Diencephalon (tissue), 1 donor: Measurements from ENCODE around the gene MPRIP. TPM values are rescaled to one million over a fixed set of nuclear protein-coding genes. Genes with fewer than 3 reads are reported as not detected.

Experiments
- small RNA-seq: library from RNA; depleted of rRNA; stranded (forward); fragments of <200 nt; gene quantifications from one replicate; pipeline ENCODE3, GENCODE V24; 2014
- total RNA-seq: library from RNA; depleted of rRNA; stranded (reverse); fragments of >200 nt; gene quantifications from one replicate; pipeline ENCODE4 v1.2.3, GENCODE V29; 2014

Gene MPRIP, protein sequence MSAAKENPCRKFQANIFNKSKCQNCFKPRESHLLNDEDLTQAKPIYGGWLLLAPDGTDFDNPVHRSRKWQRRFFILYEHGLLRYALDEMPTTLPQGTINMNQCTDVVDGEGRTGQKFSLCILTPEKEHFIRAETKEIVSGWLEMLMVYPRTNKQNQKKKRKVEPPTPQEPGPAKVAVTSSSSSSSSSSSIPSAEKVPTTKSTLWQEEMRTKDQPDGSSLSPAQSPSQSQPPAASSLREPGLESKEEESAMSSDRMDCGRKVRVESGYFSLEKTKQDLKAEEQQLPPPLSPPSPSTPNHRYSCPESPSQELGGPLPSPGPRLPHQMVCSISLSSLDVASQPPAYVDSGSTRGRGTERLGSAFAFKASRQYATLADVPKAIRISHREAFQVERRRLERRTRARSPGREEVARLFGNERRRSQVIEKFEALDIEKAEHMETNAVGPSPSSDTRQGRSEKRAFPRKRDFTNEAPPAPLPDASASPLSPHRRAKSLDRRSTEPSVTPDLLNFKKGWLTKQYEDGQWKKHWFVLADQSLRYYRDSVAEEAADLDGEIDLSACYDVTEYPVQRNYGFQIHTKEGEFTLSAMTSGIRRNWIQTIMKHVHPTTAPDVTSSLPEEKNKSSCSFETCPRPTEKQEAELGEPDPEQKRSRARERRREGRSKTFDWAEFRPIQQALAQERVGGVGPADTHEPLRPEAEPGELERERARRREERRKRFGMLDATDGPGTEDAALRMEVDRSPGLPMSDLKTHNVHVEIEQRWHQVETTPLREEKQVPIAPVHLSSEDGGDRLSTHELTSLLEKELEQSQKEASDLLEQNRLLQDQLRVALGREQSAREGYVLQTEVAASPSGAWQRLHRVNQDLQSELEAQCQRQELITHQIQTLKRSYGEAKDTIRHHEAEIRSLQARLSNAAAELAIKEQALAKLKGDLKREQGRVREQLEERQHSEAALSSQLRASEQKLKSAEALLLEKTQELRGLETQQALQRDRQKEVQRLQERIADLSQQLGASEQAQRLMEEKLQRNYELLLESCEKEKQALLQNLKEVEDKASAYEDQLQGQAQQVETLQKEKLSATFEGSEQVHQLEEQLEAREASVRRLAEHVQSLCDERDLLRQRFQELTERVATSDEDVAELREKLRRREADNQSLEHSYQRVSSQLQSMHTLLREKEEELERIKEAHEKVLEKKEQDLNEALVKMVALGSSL (N-terminal part only)
- total RNA-seq = 134 TPM

DNA sequence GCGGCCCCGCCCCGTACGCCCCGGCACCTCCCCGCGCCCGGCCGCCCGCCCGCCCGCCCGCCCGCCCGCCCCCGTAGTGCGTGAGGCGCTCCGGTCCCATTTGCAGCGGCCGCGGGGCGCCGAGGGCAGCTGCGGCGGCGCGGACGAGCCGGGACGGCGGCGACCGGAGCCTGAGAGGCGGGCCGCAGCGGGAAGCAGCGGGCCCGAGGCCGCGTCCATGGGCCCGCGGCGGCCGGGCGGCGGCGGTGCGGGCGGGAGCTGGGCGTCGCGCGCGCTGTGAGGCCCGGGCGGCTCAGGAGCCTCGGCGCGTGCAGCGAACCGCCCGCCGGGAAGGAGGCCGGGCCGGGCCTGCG, at the start of gene MPRIP:
Gene MPRIP (plus strand): TSS at position 74 of the 353 bp plus-strand sequence. CDS start 392 bp downstream, outside the sequence.

DNA sequence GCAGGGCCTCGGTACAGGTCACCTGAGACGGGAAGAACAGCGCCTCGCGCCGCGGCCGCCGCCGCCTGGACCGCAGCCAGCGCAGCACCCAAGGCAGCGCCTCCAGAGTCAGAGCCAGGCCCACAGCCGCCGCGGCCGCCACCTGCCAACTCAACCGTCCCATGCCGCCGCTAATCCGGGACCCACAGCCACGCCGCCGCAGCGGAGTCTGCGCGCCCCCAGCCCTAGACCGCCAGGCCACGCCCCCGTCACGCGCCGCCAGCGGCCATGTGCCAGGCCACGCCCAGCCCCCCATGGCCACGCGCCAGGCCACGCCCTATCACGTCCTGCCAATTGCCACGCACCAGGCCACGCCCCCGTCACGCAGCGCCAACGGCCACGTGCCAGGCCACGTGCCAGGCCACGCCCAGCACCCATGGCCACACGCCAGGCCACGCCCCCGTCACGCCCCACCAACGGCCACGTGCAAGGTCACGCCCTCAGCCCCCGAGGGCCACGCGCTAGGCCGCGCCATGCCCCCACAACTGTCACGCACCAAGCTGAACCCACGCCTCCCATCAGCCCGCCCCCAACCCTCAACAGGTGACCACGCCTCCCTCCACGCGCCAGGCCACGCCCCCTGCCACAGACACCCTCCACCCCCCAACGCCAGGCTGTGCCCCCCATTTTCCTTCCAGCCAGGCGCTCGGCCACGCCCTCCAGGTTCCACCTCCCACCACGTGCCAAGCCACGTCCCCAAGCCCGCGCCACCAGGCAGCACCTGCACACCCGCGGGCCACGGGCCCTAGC, 164.1 kb downstream of the MPRIP start, which contains the start of gene PLD6:
Gene PLD6 (minus strand): TSS at position 210 of the 789 bp plus-strand sequence. CDS start 47 bp downstream, at position 163.

DNA sequence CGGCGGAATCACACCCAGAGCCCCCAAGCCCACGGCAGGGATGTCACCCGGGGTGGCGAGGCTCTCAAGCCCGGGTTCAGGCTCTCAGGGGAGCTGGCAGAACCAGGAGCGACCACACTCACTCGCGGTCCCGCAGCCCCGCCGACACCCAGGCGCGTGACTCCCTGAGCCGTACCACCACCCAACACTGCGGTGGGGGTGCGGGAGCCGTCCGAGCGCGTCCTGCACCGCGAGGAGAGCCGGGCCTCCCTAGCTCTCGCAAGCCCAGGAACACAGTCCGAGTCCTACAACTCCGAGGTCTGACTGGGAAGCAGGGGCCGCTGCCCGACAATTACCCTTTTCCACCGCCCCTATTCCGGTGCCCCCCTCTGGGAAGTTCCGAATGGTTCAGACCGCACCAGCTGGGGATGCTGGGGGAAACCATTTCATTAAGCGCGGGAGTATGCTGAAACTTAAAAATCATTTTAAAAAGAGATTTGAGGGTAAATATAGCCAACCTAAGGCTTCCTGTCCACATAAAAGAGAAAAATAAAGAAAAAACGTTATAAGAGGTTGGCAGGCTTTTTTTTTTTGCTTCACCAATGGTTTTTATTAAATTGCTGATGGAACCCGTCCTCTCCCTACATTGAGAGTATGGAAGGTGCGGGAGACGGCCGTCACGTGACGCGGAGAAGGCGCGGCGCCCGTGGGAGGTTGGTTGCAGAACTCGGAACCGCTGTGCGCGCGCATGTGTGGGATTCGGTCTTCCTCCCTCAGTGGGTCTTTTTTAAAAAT, 195.0 kb downstream of the MPRIP start, which contains the start of gene FLCN:
Gene FLCN (minus strand): TSS at position 143 of the 774 bp plus-strand sequence. CDS start 9,031 bp downstream, outside the sequence.

Small RNA genes within 50 kb of the gene (small RNA-seq; reads per million reads assigned to genes)
- gene RNU6-767P = not detected

Other genes starting within 250 kb of the MPRIP start
- gene TNFRSF13B, start 70.3 kb upstream of the MPRIP start, total RNA-seq = not detected
- 15.2 TPM for gene PLD6, start 163.9 kb downstream of the MPRIP start, total RNA-seq
- gene FLCN, start 194.7 kb downstream of the MPRIP start, total RNA-seq = 40.1 TPM
- gene COPS3, start 238.8 kb downstream of the MPRIP start, total RNA-seq = 105 TPM